Amygdala (tissue), 56 donors: ENCODE results near the gene PAPLN.

Experiments used
- DNase-seq, 56 donors: peaks; one replicate each; lab custom pipeline; 2025; lab: John Stamatoyannopoulos, UW

The PAPLN gene

DNA sequence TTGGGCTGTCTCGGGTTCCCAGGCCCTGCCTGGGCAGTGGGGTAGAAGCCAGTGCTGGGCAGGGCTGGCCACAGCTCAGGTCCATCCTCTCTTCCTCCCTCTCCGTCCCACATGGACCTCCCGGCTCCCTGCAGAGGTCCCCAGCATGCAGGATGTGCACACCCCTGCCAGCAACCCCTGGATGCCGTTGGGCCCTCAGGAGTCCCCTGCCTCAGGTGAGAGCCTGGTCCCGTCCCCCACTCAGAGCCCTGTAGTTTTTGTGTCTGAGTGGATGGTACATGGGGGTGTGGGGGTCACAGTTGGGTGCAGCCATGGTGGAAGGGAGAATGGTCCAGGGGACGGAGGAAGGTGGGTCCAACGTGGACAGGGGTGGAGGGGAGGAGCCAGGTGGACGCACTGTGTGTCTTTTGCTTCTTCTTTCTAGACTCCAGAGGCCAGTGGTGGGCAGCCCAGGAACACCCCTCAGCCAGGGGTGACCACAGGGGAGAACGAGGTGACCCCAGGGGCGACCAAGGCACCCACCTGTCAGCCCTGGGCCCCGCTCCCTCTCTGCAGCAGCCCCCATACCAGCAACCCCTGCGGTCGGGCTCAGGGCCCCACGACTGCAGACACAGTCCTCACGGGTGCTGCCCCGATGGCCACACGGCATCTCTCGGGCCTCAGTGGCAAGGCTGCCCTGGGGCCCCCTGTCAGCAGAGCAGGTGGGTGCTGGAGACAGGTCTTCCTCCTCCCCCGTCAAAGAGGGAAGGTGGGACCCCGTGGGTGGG lies 21.7 kb downstream of the PAPLN start:
- no peak for DNase-seq

GRCh38 chr14:73259837-73260236 lies 22.5 kb downstream of the PAPLN start:
- no peak for DNase-seq

GRCh38 chr14:73260574-73260973 lies 23.3 kb downstream of the PAPLN start:
- DNase-seq = no peak

- peak in 2 of 56 donors; percentile 9 to 11 for DNase-seq
Observed at GRCh38 chr14:73261075-73261474, 23.8 kb downstream of the PAPLN start.

DNA sequence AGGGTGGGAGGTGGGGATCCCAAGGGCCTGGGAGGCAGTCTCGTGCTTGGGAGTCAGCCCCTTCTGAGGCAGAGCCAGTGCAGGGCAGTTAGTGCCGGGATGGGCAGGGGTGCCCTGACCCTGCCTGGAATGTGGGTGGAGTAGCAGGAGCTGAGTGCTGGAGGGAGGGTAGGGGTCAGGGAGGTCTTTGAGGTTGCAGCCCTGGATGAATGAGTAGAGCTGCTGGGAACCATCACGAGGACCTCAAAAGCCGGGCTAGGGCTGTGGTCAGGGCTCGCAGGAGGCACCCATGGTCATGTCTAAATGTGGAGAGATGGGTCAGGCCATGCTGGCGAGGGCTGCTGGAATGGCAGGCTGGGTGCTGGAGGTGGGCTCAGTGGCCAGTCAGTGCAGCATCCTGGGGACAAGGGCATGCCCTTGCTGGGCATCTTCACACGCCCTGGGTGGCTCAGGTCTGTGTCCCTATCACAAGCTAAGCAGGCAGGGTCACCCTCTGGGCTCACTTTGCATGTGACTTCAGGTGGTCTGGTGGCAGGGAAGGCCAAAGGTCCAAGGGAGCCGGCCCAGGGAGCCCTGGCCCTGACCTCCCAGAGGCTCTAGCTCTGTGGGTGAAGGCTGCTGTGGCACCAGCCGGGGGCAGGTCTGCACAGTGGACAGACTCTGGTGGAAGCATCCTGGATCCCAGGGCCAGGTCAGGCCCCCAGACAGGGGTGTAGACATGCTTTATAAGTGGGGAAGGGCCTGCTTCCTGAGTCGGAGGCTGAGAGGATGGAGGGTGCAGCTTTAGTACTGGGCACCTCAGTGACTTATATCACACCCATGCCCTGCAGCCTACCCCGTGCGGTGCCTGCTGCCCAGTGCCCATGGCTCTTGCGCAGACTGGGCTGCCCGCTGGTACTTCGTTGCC lies 24.5 kb downstream of the PAPLN start:
- DNase-seq = no peak

DNA sequence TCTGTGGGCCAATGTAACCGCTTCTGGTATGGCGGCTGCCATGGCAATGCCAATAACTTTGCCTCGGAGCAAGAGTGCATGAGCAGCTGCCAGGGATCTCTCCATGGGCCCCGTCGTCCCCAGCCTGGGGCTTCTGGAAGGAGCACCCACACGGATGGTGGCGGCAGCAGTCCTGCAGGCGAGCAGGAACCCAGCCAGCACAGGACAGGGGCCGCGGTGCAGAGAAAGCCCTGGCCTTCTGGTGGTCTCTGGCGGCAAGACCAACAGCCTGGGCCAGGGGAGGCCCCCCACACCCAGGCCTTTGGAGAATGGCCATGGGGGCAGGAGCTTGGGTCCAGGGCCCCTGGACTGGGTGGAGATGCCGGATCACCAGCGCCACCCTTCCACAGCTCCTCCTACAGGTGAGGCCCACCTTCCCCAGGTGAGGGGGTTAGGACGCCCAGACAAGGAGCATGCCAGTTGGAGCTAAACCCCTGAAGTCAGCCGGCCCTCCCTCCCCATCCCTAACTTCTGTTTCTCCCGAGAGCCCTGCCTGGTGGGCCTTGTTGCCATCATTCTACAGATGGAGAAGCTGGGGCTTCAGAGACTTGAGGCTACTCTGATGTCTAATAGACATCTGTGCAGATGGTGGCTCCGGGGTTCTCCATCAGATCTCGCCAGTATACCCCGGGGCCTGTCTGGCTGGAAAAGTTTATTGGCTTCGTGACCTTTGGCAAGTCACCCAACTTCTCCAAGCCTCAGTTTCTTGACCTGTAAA lies 25.3 kb downstream of the PAPLN start:
- no peak for DNase-seq

DNA sequence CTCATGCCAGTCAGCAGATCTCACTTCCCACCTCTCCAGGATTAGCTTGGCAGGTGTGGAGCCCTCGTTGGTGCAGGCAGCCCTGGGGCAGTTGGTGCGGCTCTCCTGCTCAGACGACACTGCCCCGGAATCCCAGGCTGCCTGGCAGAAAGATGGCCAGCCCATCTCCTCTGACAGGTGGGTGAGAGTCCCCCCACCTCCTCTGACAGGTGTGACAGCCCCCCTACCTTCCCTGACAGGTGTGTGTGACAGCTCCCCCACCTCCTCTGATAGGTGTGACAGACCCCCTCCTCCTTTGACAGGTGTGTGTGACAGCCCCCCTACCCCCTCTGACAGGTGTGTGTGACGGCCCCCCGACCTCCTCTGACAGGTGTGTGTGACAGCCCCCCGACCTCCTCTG lies 26.3 kb downstream of the PAPLN start:
- DNase-seq = no peak

- DNase-seq = no peak
Observed at GRCh38 chr14:73264080-73264884, 27.0 kb downstream of the PAPLN start.

- DNase-seq = no peak
Observed at GRCh38 chr14:73264885-73265720, 27.8 kb downstream of the PAPLN start.

GRCh38 chr14:73265721-73266046 lies 28.4 kb downstream of the PAPLN start:
- DNase-seq = no peak

- DNase-seq = no peak
Observed at GRCh38 chr14:73266317-73266716, 29.0 kb downstream of the PAPLN start.

GRCh38 chr14:73267474-73267873 lies 30.2 kb downstream of the PAPLN start:
- no peak for DNase-seq

DNA sequence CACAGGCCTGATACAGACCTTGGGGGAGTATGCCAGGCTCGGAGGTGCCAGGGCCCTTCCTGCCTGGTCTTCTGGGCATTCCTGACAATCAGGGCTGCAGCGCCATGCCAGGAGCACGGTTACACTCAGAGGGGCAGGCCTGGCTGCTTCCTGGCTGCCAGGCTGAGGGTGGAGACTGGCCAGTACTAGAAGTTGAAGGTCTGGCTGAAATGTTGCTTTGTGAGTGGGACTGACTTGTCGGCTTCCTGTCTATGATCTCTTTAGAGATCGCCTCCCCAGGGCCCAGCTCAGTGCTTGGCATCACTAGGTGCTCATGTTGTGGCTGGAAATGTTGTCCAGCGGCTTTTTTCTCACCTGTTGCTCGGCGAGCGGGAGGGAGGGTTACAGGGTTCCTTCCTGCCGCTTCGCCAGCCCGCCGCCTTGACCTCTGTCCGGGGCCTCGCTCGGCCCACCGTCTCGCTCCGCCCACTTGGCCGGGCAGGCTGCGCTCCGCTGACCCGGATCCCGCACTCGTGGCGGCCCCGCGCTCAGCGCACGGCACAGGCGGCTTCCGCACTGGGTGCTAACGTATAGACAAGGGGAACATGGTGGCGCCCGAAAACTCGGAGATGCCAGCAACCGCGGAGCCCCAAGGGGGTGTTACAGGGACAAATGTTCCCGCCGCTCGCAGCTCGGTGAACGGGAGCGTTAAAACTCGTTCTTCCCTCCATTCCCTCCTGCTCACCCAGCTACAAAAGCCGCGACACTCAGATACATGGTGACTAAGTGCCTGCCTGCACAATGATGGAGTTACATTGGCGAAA lies 32.6 kb downstream of the PAPLN start:
- peak in 10 of 56 donors; percentile 9 to 42 (median 22) for DNase-seq

DNA sequence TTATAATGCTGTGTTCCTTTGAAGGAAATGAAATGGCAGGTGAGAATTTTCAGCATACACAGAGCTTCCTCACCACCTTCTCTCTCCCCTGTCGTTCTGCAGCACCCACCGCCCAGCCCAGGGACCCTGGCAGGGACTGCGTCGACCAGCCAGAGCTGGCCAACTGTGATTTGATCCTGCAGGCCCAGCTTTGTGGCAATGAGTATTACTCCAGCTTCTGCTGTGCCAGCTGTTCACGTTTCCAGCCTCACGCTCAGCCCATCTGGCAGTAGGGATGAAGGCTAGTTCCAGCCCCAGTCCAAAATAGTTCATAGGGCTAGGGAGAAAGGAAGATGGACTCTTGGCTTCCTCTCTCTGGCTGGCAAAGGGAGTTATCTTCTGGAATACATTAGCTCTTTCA lies 35.1 kb downstream of the PAPLN start:
- DNase-seq = no peak

GRCh38 chr14:73273799-73274198 lies 36.5 kb downstream of the PAPLN start:
- no peak for DNase-seq

- DNase-seq = no peak
Observed at GRCh38 chr14:73276836-73277235, 39.5 kb downstream of the PAPLN start.

DNA sequence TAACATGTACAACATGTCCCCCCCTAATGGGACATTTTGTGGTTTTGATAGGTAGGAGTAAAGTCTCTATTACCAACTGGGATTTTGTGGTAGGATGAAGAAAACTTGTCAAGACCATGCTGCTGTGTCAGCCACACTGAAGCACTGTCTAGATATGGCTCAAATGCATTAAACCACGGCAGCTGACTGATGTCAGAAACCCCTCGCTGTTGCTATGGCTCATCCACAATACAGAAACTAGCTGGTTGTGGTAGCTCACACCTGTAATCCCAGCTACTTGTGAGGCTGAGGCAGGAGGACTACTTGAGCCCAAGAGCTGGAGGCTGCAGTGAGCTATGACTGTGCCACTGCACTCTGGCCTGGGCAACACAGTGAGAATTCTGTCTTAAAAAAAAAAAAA lies 40.1 kb downstream of the PAPLN start:
- no peak for DNase-seq

DNA sequence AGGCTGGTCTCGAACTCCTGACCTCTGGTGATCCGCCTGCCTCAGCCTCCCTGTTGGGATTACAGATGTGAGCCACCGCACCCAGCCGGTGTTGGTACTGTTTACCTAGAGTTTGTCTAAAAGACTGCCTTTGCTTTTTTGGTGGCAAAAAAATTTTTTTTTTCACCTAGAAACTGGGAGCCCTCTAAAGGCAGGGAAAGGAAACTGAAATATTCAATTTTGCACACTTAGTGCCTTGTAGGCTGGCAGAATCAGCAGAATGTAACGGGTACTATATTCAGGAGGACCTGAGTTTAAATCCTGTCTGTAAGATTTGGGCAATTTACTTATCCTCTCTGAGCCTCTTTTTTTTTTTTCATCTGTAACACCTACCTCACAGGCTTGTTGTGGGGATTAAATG lies 43.6 kb downstream of the PAPLN start:
- no peak for DNase-seq
